Lower lobe of right lung (tissue), 2 donors: ENCODE measurements around the gene KDSR. TPM values are rescaled to one million over a fixed set of nuclear protein-coding genes. Genes with fewer than 3 reads are reported as not detected.

Experiments
- ATAC-seq, 2 donors: fragments of 200-7000 bp; cut with Tn5 transposase; one replicate each; pipeline ENCODE4 v1.9.1; 2020 to 2022; ENCODE audit warnings: mild to moderate bottlenecking in 2 of 2, moderate library complexity in 2 of 2
- DNase-seq: peaks from one replicate; pipeline ENCODE4 v3.0.0-alpha.2; 2020
- H3K27ac ChIP-seq: fragments of 200-600 bp; one replicate; pipeline ENCODE4 v1.8.0; 2022
- H3K27me3 ChIP-seq: fragments of 200-600 bp; one replicate; pipeline ENCODE4 v1.8.0; 2022; ENCODE audit warnings: low read depth
- H3K36me3 ChIP-seq: fragments of 200-600 bp; one replicate; pipeline ENCODE4 v1.8.0; 2022; ENCODE audit warnings: mild to moderate bottlenecking
- H3K4me1 ChIP-seq: fragments of 200-600 bp; one replicate; pipeline ENCODE4 v1.8.0; 2022
- H3K4me3 ChIP-seq: fragments of 200-600 bp; one replicate; pipeline ENCODE4 v1.8.0; 2022; ENCODE audit warnings: mild to moderate bottlenecking
- H3K9me3 ChIP-seq: fragments of 200-600 bp; one replicate; pipeline ENCODE4 v1.8.0; 2022
- intact Hi-C: fragments of 100-400 bp; cut with DNase I; formaldehyde crosslinking; loops from one replicate; pipeline ENCODE4 v1.11.0; 2022
- total RNA-seq: library from RNA; stranded (reverse); fragmentation: NEBNext Ultra II Directional; extraction: Animal tissue kit (Norgen Biotek cat#: 25700); gene quantifications from one replicate; pipeline ENCODE4 v1.2.1, GENCODE V29; 2021
- TF ChIP-seq, protein P1 (sequence below): fragments of 200-600 bp; IDR thresholded peaks from one replicate; pipeline ENCODE4 v1.8.0; 2022; ENCODE audit warnings: antibody characterized with exemption, mild to moderate bottlenecking
- donor health status: DM: no; HTN: yes; CAD: no; lungs with severe emphysema.

The KDSR gene
- total RNA-seq, 1 donor from 2014 or later, result 68.5 TPM

DNA sequence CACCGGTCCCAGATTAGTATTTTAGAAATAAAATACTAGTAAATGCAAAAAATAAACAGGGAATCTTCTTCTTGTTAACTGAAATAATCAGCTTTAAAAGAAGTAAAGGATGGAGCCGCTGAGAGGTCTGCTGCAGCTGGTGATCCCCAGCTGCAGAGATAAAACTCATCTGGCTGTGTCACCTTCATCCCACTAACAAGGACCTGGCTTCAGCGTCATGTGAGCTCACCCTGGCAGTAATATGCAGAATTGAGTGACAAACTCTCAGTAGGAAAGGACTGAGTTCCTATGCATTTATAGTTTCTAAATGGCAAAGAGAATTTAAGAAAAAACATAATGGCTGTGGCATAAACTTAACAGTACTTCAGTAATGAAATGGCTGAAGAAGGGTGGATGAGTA is 27.9 kb upstream of the KDSR start:
- no peak for DNase-seq
- no peaks in the 10 kb centered on the region for H3K4me1 ChIP-seq
- TF ChIP-seq, protein P1, sequence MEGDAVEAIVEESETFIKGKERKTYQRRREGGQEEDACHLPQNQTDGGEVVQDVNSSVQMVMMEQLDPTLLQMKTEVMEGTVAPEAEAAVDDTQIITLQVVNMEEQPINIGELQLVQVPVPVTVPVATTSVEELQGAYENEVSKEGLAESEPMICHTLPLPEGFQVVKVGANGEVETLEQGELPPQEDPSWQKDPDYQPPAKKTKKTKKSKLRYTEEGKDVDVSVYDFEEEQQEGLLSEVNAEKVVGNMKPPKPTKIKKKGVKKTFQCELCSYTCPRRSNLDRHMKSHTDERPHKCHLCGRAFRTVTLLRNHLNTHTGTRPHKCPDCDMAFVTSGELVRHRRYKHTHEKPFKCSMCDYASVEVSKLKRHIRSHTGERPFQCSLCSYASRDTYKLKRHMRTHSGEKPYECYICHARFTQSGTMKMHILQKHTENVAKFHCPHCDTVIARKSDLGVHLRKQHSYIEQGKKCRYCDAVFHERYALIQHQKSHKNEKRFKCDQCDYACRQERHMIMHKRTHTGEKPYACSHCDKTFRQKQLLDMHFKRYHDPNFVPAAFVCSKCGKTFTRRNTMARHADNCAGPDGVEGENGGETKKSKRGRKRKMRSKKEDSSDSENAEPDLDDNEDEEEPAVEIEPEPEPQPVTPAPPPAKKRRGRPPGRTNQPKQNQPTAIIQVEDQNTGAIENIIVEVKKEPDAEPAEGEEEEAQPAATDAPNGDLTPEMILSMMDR, result no peak
- H3K36me3 ChIP-seq, result peaks cover 100% of the 10 kb centered on the region
- H3K27ac ChIP-seq, result no peak overlapping the region
- no peaks in the 10 kb centered on the region for H3K27me3 ChIP-seq
- H3K4me3 ChIP-seq, result no peak overlapping the region
- intact Hi-C loops, result no loop called here
- no peak for ATAC-seq
- H3K9me3 ChIP-seq, result no peaks in the 10 kb centered on the region

DNA sequence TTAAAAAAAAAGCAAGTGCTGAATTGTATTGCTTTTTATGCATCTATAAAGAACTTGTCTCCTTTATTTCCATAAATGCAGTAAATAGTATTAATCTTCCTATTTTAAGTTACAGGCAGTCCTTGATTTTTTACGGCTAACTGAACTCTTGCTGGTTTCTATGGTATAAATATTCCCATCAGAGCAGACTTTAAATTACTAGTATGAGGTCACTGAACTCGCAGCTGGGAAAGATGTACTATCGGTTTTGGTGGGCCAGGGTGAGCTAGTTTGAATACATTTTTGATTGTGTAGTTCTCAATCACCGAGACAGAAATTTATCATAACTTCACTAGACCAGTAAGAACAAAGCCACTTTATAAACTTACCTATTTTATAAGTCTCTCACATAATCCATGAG is 20.9 kb upstream of the KDSR start:
- Histone ChIP-seq H3K27ac (no peak overlapping the region), H3K36me3 (peaks cover 45% of the 10 kb centered on the region), H3K27me3 (no peaks in the 10 kb centered on the region), H3K4me1 (no peaks in the 10 kb centered on the region), H3K9me3 (no peaks in the 10 kb centered on the region), H3K4me3 (no peak overlapping the region)
- ATAC-seq (no peak), DNase-seq (no peak)
- intact Hi-C loops, result no loop called here
- TF ChIP-seq, protein P1, result no peak

DNA sequence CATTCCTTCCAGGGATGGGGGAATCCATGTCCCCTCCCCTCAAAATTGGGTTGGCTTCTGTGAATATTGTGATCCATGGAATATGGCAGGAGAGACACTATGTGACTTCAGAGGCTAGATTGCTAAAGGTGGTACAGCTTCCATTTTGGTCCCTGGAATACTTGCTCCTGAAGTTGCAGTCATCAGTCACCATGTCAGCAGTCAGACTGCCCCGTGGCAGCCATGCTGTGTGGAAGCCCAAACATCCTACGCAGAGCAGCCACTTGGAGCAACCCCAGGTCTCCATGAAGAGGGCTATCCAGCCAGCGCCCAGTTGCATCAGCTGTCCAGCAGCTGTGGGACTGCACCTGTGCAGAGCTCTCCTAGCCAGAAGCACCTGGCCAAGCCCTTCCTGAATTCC is 15.8 kb upstream of the KDSR start:
- H3K9me3 ChIP-seq, result no peaks in the 10 kb centered on the region
- no peaks in the 10 kb centered on the region for H3K36me3 ChIP-seq
- TF ChIP-seq, protein P1, result no peak
- H3K4me1 ChIP-seq, result no peaks in the 10 kb centered on the region
- no peak overlapping the region for H3K4me3 ChIP-seq
- H3K27ac ChIP-seq, result no peak overlapping the region
- H3K27me3 ChIP-seq, result no peaks in the 10 kb centered on the region
- ATAC-seq (no peak), DNase-seq (no peak)
- intact Hi-C loops, result no loop called here

DNA sequence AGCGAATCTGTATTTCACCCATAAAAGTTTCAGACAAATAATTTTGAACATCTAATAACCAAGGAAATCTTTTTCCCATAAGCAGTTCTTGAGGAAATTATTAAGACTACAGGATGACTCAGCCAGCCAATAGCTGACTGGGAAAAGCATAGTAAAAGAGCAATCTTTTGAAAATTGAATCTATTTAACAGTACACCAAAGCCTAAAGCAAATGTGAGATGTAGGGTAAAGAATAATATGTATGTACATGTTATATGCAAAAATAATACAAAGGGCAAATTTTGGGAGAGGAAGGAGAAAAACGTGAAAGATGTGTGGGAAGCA is 12.6 kb upstream of the KDSR start:
- TF ChIP-seq, protein P1, result no peak
- Histone ChIP-seq H3K4me1 (no peaks in the 10 kb centered on the region), H3K4me3 (no peak overlapping the region), H3K36me3 (no peaks in the 10 kb centered on the region), H3K27me3 (no peaks in the 10 kb centered on the region), H3K9me3 (no peaks in the 10 kb centered on the region), H3K27ac (no peak overlapping the region)
- intact Hi-C loops, result no loop called here
- ATAC-seq (no peak), DNase-seq (no peak)

DNA sequence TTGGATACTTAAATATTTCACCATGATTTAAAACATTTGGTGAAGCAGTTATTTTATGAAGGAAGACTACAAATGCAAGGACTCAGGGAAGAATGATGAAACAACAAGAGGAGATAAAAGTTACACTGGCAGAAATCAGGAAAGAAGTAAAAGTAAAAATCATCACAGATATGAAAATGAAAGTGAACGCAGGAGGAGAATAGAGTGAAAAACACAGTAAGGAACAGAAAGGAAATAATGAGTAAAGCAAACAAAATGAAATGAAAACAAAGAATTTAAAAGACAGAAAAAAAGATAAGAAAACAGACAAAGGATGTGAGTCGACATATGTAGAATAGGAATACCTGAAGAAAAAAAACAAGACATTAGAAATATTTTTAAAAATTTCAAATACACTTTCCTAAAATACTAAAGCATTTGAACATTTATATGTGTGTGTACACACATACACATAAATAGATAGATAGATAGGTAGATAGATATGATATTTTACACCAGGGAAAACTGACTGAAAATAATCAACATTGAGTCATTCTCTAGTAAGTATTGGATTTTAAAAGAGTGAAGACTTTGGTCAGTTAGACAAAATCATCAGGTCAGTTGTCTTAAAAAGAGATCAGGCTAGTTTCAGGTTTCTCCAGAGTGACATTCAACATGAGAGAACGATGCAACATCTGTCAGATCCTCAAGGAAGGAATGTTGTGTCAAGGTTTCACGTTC is 12.1 kb upstream of the KDSR start:
- Histone ChIP-seq H3K4me3 (no peak overlapping the region), H3K36me3 (no peaks in the 10 kb centered on the region), H3K27ac (no peak overlapping the region), H3K4me1 (no peaks in the 10 kb centered on the region), H3K27me3 (no peaks in the 10 kb centered on the region), H3K9me3 (no peaks in the 10 kb centered on the region)
- intact Hi-C loops, result no loop called here
- DNase-seq (no peak), ATAC-seq (no peak)
- TF ChIP-seq, protein P1, result no peak
